PC-9 (cell line): ENCODE measurements around the gene LOXL3. TPM values are rescaled to one million over a fixed set of nuclear protein-coding genes. Genes with fewer than 3 reads are reported as not detected.
A peak's percentile ranks its signal among the peaks of the same experiment; 100 is the strongest.
"Not testable (repeated sequence)": the region's sequence is repeated elsewhere in the genome, so short reads cannot be mapped to it uniquely, and the experiment has no call there.

Source experiments
- BruUV-seq: library from RNA; stranded (reverse); fragments of 400-500 nt; replicated peaks from 2 replicates; lab custom pipeline; 2021; lab: Mats Ljungman, UMichigan
- CTCF ChIA-PET: fragments of 300-600 bp; sonication (Branson Sonifier 250); formaldehyde crosslinking; loops from one replicate; lab custom pipeline; 2022; ENCODE audit warnings: antibody characterized with exemption; lab: Charles Lee
- POLR2A ChIA-PET: fragments of 300-600 bp; sonication (Branson Sonifier 250); formaldehyde crosslinking; loops from one replicate; lab custom pipeline; 2022; ENCODE audit warnings: antibody characterized with exemption; ENCODE audit not compliant: unreplicated experiment; lab: Charles Lee
- DNase-seq, 2 experiments: peaks; one replicate each; pipeline versions ENCODE4 v3.0.0 to v3.0.0-alpha.2; 2015 to 2022; ENCODE audit warnings: mixed read lengths in 1 of 2
- H2AFZ ChIP-seq: fragments of 200-600 bp; sonication (generic); 2 replicates; pipeline ENCODE4 v1.8.1; 2017; ENCODE audit warnings: antibody characterized with exemption
- H3F3A ChIP-seq: fragments of 200-600 bp; sonication (generic); 2 replicates; pipeline ENCODE4 v1.8.1; 2017; ENCODE audit warnings: antibody characterized with exemption, mild to moderate bottlenecking, low read depth; ENCODE audit not compliant: insufficient read depth
- H3K27ac ChIP-seq: fragments of 200-600 bp; sonication (generic); 2 replicates; pipeline ENCODE4 v1.6.1; 2016; ENCODE audit warnings: mixed run types
- H3K27me3 ChIP-seq: fragments of 200-600 bp; sonication (generic); 2 replicates; pipeline ENCODE4 v1.6.1; 2016; ENCODE audit warnings: low read depth, mixed run types; ENCODE audit not compliant: insufficient read depth
- H3K36me3 ChIP-seq: fragments of 200-600 bp; sonication (generic); 2 replicates; pipeline ENCODE4 v1.6.1; 2016; ENCODE audit warnings: low read depth, mixed run types
- H3K4me1 ChIP-seq: fragments of 200-600 bp; sonication (generic); replicated peaks from 2 replicates; pipeline ENCODE4 v1.6.1; 2016; ENCODE audit warnings: mixed run types; ENCODE audit not compliant: insufficient read depth
- H3K4me2 ChIP-seq: fragments of 200-600 bp; sonication (generic); 2 replicates; pipeline ENCODE4 v1.6.1; 2017; ENCODE audit warnings: mixed run types
- H3K4me3 ChIP-seq: fragments of 200-600 bp; sonication (generic); 2 replicates; pipeline ENCODE4 v1.6.1; 2016; ENCODE audit warnings: mixed run types
- H3K79me2 ChIP-seq: fragments of 200-600 bp; sonication (generic); 2 replicates; pipeline ENCODE4 v1.6.1; 2017; ENCODE audit warnings: low read depth, mixed run types
- H3K9me2 ChIP-seq: fragments of 200-600 bp; sonication (generic); 2 replicates; pipeline ENCODE4 v1.8.1; 2017; ENCODE audit warnings: mild to moderate bottlenecking; ENCODE audit not compliant: insufficient read depth
- H3K9me3 ChIP-seq: fragments of 200-600 bp; sonication (generic); 2 replicates; pipeline ENCODE4 v1.8.1; 2016; ENCODE audit warnings: low read depth; ENCODE audit not compliant: insufficient read depth
- H4K20me1 ChIP-seq: fragments of 200-600 bp; sonication (generic); 2 replicates; pipeline ENCODE4 v1.8.1; 2017; ENCODE audit not compliant: insufficient read depth
- CTCF ChIP-seq: fragments of 200-600 bp; sonication (generic); conservative IDR thresholded peaks from 2 replicates; pipeline ENCODE4 v1.6.1; 2017; ENCODE audit warnings: mixed run types, antibody characterized with exemption, mild to moderate bottlenecking, moderate library complexity
- EZH2 ChIP-seq: fragments of 200-600 bp; sonication (generic); IDR thresholded peaks from 2 replicates; pipeline ENCODE4 v1.8.0; 2017; ENCODE audit warnings: antibody characterized with exemption, low read depth
- intact Hi-C: fragments of 100-400 bp; cut with micrococcal nuclease; formaldehyde crosslinking; loops from one replicate; pipeline ENCODE4 v1.10.0; 2022; ENCODE audit not compliant: unreplicated experiment
- total RNA-seq: library from RNA; stranded (reverse); gene quantifications from 2 replicates; pipeline ENCODE4 v1.2.3, GENCODE V29; 2021

Gene LOXL3
- total RNA-seq, 1 experiment from 2014 or later: 3.1 TPM

DNA sequence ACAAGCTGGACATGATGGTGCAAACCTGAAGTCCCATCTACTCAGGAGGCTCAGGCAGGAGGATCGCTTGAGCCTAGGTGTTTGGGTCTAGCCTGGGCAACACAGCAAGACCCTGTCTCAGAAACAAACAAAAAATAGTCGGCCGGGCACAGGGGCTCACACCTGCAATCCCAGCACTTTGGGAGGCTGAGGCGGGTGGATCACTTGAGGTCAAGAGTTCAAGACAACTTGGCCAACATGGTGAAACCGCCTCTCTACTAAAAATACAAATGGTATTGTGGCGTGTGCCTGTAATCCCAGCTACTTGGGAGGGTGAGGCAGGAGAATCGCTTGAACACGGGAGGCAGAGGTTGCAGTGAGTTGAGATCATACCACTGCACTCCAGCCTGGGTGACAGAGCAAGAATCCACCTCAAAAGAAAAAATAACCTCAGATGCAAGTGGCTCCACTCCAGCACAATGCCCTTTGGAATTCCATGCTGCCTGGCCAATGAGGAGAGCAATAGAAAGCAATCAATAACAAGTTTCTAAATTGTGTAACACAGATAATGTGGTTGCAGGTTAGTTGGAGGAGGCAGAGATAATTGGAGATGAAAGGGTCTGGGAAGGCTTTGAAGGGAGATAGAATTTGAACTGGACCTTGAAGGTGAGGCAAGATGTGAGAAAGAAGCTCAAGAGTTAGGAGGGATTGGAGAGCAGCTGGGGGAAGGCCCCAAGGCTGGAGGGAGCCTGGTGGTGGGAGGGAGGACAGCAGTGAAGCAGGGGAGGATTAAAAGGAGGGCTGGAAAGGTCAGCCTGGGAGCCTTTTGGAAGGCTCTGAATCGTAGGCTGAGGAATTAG is 64.9 kb downstream of the LOXL3 start:
- ChIA-PET POLR2A (interaction anchor here (0.6 kb wide), 1 partner anchor 310 kb away, joined by 5 read pairs; the partner anchor contains the start of gene MOB1A), CTCF (no interaction called here)
- DNase-seq: no peak
- H4K20me1 ChIP-seq: no peaks in the 10 kb centered on the region
- H3K27me3 ChIP-seq: no peaks in the 10 kb centered on the region
- H3K4me1 ChIP-seq: peaks cover 12% of the 10 kb centered on the region; the same call in 1 of the 2 replicates
- TF ChIP-seq EZH2 (no peak), CTCF (no peak)
- H3F3A ChIP-seq: peaks cover 15% of the 10 kb centered on the region
- BruUV-seq: no TSS peak
- peaks cover 8% of the 10 kb centered on the region; the same call in 1 of the 2 replicates for H3K79me2 ChIP-seq
- no peak overlapping the region for H3K27ac ChIP-seq
- H3K9me3 ChIP-seq: no peaks in the 10 kb centered on the region
- no peaks in the 10 kb centered on the region for H3K36me3 ChIP-seq
- H2AFZ ChIP-seq: no peak overlapping the region
- 0 out of 2 replicates have a peak overlapping the region, but pooled peaks have one; percentile 15 for H3K4me2 ChIP-seq
- intact Hi-C loops: loop anchor here (10.0 kb wide), 1 partner anchor 166 kb away; the partner anchor contains the start of gene SEMA4F
- H3K4me3 ChIP-seq: no peak overlapping the region
- no peaks in the 10 kb centered on the region for H3K9me2 ChIP-seq

- DNase-seq: peak in 1 of 2 experiments; percentile 20
- CTCF ChIA-PET: interaction anchor here (0.7 kb wide), 1 partner anchor 25 kb away, joined by 4 read pairs; no protein-coding TSS in a partner anchor
- no peak overlapping the region for H3K4me2 ChIP-seq
- peaks cover 19% of the 10 kb centered on the region for H3K4me1 ChIP-seq
- H3K4me3 ChIP-seq: no peak overlapping the region
- TF ChIP-seq CTCF (no peak), EZH2 (no peak)
- no TSS peak for BruUV-seq
- H2AFZ ChIP-seq: no peak overlapping the region
- POLR2A ChIA-PET: no interaction called here
- H3K79me2 ChIP-seq: peaks cover 27% of the 10 kb centered on the region
- H3K36me3 ChIP-seq: no peaks in the 10 kb centered on the region
- no peaks in the 10 kb centered on the region for H3K9me3 ChIP-seq
- intact Hi-C loops: loop anchor here (10.0 kb wide), 1 partner anchor 169 kb away; the partner anchor contains the start of gene SEMA4F
- H3K9me2 ChIP-seq: no peaks in the 10 kb centered on the region
- H3F3A ChIP-seq: peaks cover 15% of the 10 kb centered on the region
- no peak overlapping the region for H3K27ac ChIP-seq
- H4K20me1 ChIP-seq: no peaks in the 10 kb centered on the region
- no peaks in the 10 kb centered on the region for H3K27me3 ChIP-seq
These were observed 67.6 kb downstream of the LOXL3 start for GRCh38 chr2:74486141-74486540.

DNA sequence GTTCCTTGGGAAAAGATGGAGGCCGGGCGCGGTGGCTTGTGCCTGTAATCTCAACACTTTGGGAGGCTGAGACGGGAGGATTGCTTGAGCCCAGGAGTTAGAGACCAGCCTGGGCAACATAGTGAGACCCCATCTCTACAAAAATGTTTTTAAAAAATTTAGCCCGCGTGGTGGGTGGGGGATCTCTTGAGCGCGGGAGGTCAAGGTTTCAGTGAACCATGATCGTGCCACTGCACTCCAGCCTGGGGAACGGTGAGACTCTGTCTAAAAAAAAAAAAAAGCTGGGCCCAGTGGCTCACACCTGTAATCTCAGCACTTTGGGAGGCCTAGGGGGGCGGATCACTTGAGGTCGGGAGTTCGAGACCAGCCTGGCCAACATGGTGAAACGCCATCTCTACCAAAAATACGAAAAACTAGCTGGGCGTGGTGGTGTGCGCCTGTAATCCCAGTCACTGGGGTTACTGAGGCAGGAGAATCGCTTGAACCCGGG is 70.0 kb downstream of the LOXL3 start:
- H3K9me3 ChIP-seq, H3K27ac ChIP-seq, H3K27me3 ChIP-seq, POLR2A ChIA-PET, H3K9me2 ChIP-seq, BruUV-seq, H4K20me1 ChIP-seq: not testable (repeated sequence)
- peaks cover 25% of the 10 kb centered on the region for H3K4me1 ChIP-seq
- H3K4me3 ChIP-seq: peak overlapping the region; percentile 92
- H3K4me2 ChIP-seq: peak overlapping the region; percentile 89
- H2AFZ ChIP-seq: peak overlapping the region; percentile 94
- peaks cover 22% of the 10 kb centered on the region for H3F3A ChIP-seq
- intact Hi-C loops: loop anchor here (1.0 to 10.0 kb wide), 6 partner anchors 24 to 171 kb away; partner anchors contain the start of genes AUP1, HTRA2, INO80B and PCGF1
- H3K79me2 ChIP-seq: peaks cover 37% of the 10 kb centered on the region
- CTCF ChIA-PET: interaction anchor here (0.5 to 2.0 kb wide), 3 partner anchors 14 to 104 kb away, joined by 3 to 7 read pairs (median 4); partner anchors contain the start of genes AUP1 and HTRA2
- DNase-seq: peak in 1 of 2 experiments; percentile 19
- H3K36me3 ChIP-seq: peaks cover 12% of the 10 kb centered on the region
